Transverse colon (tissue), 4 donors: ENCODE data around the gene CADPS2. TPM values are rescaled to one million over a fixed set of nuclear protein-coding genes. Genes with fewer than 3 reads are reported as not detected.

ENCODE experiments used
- DNase-seq: peaks from one replicate; pipeline ENCODE4 v3.0.0-alpha.2; 2019
- H3K27ac ChIP-seq, 4 donors: fragments of 200-600 bp; sonication (generic); 2 replicates each; pipeline ENCODE4 v1.5.1; 2016 to 2018; ENCODE audit warnings: inconsistent platforms in 4 of 4
- H3K27me3 ChIP-seq: fragments of 200-600 bp; sonication (generic); 2 replicates; pipeline ENCODE4 v1.5.1; 2017; ENCODE audit warnings: inconsistent platforms
- H3K36me3 ChIP-seq, 4 donors: fragments of 200-600 bp; sonication (generic); 2 replicates each; pipeline ENCODE4 v1.5.1; 2017 to 2019; ENCODE audit warnings: inconsistent platforms in 4 of 4
- H3K4me1 ChIP-seq, 4 donors: fragments of 200-600 bp; sonication (generic); 2 replicates each; pipeline ENCODE4 v1.5.1; 2017 to 2020; ENCODE audit warnings: inconsistent platforms in 4 of 4
- H3K4me3 ChIP-seq, 4 donors: fragments of 200-600 bp; sonication (generic); 1 replicate in 1 of 4; 2 replicates in 3 of 4; pipeline versions ENCODE4 v1.5.1 to v1.6.1; 2017 to 2019; ENCODE audit warnings: inconsistent platforms in 4 of 4
- H3K9me3 ChIP-seq, 2 donors: fragments of 200-600 bp; sonication (generic); 2 replicates each; pipeline ENCODE4 v1.5.1; 2017 to 2019; ENCODE audit warnings: inconsistent platforms in 2 of 2
- EP300 ChIP-seq: sonication (generic); formaldehyde crosslinking; IDR thresholded peaks from one replicate; pipeline ENCODE4 v1.6.1; 2017; ENCODE audit warnings: antibody characterized with exemption, low read depth
- POLR2A ChIP-seq: fragments of 450-650 bp; IDR thresholded peaks from one replicate; pipeline ENCODE4 v1.6.1; 2016; ENCODE audit warnings: antibody characterized with exemption, mild to moderate bottlenecking, moderate library complexity
- POLR2AphosphoS5 ChIP-seq, 3 donors: sonication (generic); formaldehyde crosslinking; IDR thresholded peaks; one replicate each; pipeline ENCODE4 v1.6.1; 2016; ENCODE audit warnings: antibody characterized with exemption in 3 of 3
- WGBS, 2 donors: methylation state at CpG; one replicate each; pipeline ENCODE4 v1.1.5; 2018; ENCODE audit warnings: low coverage in 1 of 2; 5-methylcytosine and 5-hydroxymethylcytosine counted together
- in situ Hi-C, 4 donors: fragments of 200-750 bp; cut with MboI; loops; one replicate each; pipeline versions ENCODE4 v1.15.0 to v1.15.1; 2017; ENCODE audit warnings: low sequenced_read_pairs in 3 of 4, low pct_ligation_motif_present in 1 of 4, low pct_unique_long_range_greater_than_20kb in 1 of 4
- intact Hi-C: fragments of 100-400 bp; cut with DNase I; formaldehyde crosslinking; loops from one replicate; pipeline ENCODE4 v1.15.1; 2023; ENCODE audit warnings: low total_unique reads
- total RNA-seq, 4 donors: library from RNA; depleted of rRNA; stranded (reverse); fragments of >200 nt; gene quantifications; one replicate each; pipeline ENCODE4 v1.1.0, GENCODE V29; 2016
- TF ChIP-seq, protein P1 (sequence below), 5 experiments: fragments of 200-600 bp in 3 of 5; fragments of 450-650 bp in 2 of 5; sonication (generic) in 3 of 5; IDR thresholded peaks; 1 replicate in 2 of 5; 2 replicates in 3 of 5; pipeline ENCODE4 v1.5.1; 2016 to 2017; ENCODE audit warnings: antibody characterized with exemption in 5 of 5, inconsistent platforms in 3 of 5, mild to moderate bottlenecking in 2 of 5, moderate library complexity in 1 of 5

CADPS2 gene
- total RNA-seq, 4 donors from 2014 or later = 9.0 to 15.2 (median 12.6) TPM

DNA sequence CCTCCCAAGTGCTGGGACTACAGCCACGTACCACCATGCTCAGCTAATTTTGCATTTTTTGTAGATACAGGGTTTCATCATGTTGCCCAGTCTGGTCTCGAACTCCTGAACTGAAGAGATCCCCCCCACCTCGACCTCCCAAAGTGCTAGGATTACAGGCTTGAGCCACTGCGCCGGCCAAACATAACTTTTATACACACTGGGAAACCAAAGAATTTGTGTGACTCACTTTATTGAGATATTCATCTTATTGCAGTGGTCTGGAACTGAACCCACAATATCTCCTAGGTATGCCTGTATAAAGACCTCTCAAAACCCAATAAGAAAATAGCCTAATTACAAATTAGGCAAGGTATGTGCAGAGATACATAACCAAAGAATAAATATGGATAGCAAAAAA lies 399.1 kb downstream of the CADPS2 start:
- Histone ChIP-seq H3K27ac (no peak overlapping the region), H3K4me3 (no peak overlapping the region), H3K4me1 (no peaks in the 10 kb centered on the region), H3K27me3 (no peaks in the 10 kb centered on the region), H3K36me3 (no peaks in the 10 kb centered on the region), H3K9me3 (no peaks in the 10 kb centered on the region)
- in situ Hi-C loops = no loop called here
- WGBS, 2 donors = 40 to 75% methylated on average over 1 to 5 of the region's 5 CpGs
- no peak for DNase-seq
- intact Hi-C loops = loop anchor here (5.0 kb wide), 1 partner anchor 1195 kb away; no protein-coding TSS in a partner anchor
- TF ChIP-seq POLR2A (no peak), POLR2AphosphoS5 (IDR thresholded peaks at IDR 0.05) (no peak), EP300 (no peak)
- TF ChIP-seq, protein P1, sequence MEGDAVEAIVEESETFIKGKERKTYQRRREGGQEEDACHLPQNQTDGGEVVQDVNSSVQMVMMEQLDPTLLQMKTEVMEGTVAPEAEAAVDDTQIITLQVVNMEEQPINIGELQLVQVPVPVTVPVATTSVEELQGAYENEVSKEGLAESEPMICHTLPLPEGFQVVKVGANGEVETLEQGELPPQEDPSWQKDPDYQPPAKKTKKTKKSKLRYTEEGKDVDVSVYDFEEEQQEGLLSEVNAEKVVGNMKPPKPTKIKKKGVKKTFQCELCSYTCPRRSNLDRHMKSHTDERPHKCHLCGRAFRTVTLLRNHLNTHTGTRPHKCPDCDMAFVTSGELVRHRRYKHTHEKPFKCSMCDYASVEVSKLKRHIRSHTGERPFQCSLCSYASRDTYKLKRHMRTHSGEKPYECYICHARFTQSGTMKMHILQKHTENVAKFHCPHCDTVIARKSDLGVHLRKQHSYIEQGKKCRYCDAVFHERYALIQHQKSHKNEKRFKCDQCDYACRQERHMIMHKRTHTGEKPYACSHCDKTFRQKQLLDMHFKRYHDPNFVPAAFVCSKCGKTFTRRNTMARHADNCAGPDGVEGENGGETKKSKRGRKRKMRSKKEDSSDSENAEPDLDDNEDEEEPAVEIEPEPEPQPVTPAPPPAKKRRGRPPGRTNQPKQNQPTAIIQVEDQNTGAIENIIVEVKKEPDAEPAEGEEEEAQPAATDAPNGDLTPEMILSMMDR (IDR thresholded peaks at IDR 0.05) = no peak

DNA sequence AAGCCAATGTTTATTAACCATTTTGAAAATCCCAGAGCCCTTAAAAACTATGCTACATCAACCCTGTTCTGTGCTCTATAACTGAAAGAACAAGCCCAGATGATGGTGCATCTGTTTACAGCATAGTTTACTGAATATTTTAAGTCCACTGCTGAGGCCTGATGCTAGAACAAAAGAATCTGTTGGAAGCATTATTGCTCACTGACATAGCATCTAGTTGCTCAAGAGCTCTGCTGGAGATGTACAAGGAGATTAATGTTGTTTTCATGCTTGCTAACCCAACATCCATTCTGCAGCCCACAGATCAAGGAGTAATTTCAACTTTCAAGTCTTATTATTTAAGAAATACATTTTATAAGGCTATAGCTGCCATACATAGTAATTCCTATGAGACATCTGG lies 400.4 kb downstream of the CADPS2 start:
- DNase-seq = no peak
- H3K4me3 ChIP-seq = no peak overlapping the region
- H3K27me3 ChIP-seq = no peaks in the 10 kb centered on the region
- H3K9me3 ChIP-seq = no peaks in the 10 kb centered on the region
- in situ Hi-C loops (no loop called here), intact Hi-C loops (loop anchor here (5.0 kb wide), 1 partner anchor 1194 kb away; no protein-coding TSS in a partner anchor)
- H3K27ac ChIP-seq = no peak overlapping the region
- no peaks in the 10 kb centered on the region for H3K36me3 ChIP-seq
- TF ChIP-seq EP300 (no peak), POLR2AphosphoS5 (IDR thresholded peaks at IDR 0.05) (no peak), POLR2A (no peak)
- TF ChIP-seq, protein P1 (IDR thresholded peaks at IDR 0.05) = no peak
- H3K4me1 ChIP-seq = no peaks in the 10 kb centered on the region

DNA sequence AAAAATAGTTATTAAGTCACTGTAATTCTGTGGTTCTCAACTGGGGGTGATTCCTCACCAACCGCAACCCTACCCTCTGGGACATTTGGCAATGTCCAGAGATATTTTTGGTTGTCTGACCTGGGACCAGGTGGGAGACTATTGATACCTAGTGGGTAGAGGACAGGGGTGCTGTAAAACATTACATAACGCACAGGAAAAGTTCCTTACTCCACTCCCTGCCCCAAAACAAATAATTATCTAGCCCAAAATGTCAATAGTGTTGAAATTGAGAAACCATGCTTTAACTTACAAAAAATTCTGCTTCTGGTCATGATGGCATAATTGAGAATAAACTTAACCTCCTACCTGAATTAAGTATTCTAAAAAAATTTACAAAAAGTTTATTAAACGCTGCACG lies 404.0 kb downstream of the CADPS2 start:
- no peaks in the 10 kb centered on the region for H3K9me3 ChIP-seq
- TF ChIP-seq EP300 = no peak
- no peak for TF ChIP-seq POLR2AphosphoS5 (IDR thresholded peaks at IDR 0.05)
- TF ChIP-seq, protein P1 (IDR thresholded peaks at IDR 0.05) = no peak
- no peak for TF ChIP-seq POLR2A
- no peak overlapping the region for H3K4me3 ChIP-seq
- H3K27me3 ChIP-seq = no peaks in the 10 kb centered on the region
- intact Hi-C loops (no loop called here), in situ Hi-C loops (no loop called here)
- H3K4me1 ChIP-seq = no peaks in the 10 kb centered on the region
- 88 to 89% methylated on average over 4 of the region's 4 CpGs for WGBS, 2 donors
- H3K36me3 ChIP-seq = no peaks in the 10 kb centered on the region
- no peak overlapping the region for H3K27ac ChIP-seq
- DNase-seq = no peak

- H3K9me3 ChIP-seq = no peaks in the 10 kb centered on the region
- in situ Hi-C loops = no loop called here
- no peak for DNase-seq
- H3K36me3 ChIP-seq = no peaks in the 10 kb centered on the region
- no peak overlapping the region for H3K27ac ChIP-seq
- WGBS, 2 donors = 74 to 80% methylated on average over 3 of the region's 3 CpGs
- no peaks in the 10 kb centered on the region for H3K4me1 ChIP-seq
- intact Hi-C loops = no loop called here
- no peak overlapping the region for H3K4me3 ChIP-seq
- no peaks in the 10 kb centered on the region for H3K27me3 ChIP-seq
- TF ChIP-seq POLR2AphosphoS5 (IDR thresholded peaks at IDR 0.05) (no peak), POLR2A (no peak), EP300 (no peak)
- TF ChIP-seq, protein P1 (IDR thresholded peaks at IDR 0.05) = no peak
Observed at GRCh38 chr7:122470859-122471258, 415.4 kb downstream of the CADPS2 start.
